Anterior cingulate cortex (tissue), 58 donors: Measurements from ENCODE around the gene NPAS3.
A peak's percentile ranks its signal among the peaks of the same experiment; 100 is the strongest.
"Not testable (repeated sequence)": the region's sequence is repeated elsewhere in the genome, so short reads cannot be mapped to it uniquely, and the experiment has no call there.

Source experiments
- DNase-seq, 58 donors: peaks; one replicate each; lab custom pipeline; 2025; lab: John Stamatoyannopoulos, UW

NPAS3 gene

GRCh38 chr14:33062881-33063280 lies 124.2 kb downstream of the NPAS3 start:
- no peak for DNase-seq

- DNase-seq: no peak
Observed at GRCh38 chr14:33063521-33063920, 124.8 kb downstream of the NPAS3 start.

DNA sequence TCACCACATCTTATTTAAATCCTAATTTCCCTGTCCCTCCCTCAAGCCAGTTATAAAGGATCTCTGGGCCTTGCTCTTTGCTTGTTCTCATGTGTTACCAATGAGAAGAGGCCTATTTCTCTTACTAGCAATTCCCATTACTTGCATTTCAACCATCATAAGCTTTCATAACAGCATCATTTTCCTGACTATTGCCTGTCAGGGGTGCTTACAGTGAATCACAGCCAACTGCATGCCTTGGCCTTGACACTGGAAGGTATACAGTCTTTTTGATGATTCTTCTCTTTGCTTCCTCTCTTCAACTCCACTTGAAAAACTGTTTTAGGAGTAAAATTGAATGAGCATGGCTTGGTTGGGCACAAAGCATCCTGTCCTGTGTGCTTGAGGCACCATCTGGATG lies 127.0 kb downstream of the NPAS3 start:
- no peak for DNase-seq

- DNase-seq: no peak
Observed at GRCh38 chr14:33068040-33068439, 129.4 kb downstream of the NPAS3 start.

DNA sequence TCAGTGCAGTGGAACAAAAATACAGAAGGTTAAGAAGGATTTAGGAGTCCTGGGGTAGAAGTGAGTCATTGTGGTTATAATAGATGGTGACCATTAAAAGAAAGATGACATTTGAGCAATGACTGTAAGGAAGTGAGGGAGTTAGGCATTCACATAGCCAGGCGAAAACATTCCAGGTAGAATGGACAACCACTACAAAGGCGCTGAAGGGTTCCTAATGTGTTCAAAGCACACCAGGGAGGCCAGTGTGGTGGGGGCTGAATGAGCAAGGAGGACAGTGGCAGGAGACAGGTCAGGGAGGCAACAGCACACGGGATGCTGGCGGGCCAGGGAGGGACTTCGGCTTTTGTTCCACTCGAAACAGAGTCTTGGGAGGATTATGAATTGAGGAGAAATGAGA lies 129.9 kb downstream of the NPAS3 start:
- no peak for DNase-seq

DNA sequence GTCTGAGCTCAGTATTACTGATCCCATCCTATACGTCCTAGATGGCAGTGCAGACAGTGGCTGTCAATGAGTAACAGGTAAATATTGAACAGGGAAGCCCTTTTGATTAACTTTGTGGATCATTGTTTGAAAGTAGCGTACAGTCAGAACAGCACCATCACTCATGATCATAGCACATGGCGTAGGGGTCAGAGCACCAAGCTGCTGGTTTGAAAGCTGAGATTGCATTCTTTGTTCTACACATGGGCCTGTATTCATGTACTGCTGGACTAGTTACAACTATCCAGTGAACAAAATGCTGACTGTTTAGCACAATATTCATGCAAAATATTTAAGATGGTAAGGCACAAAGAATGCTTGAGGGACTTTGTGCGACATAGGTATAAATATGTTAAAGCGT lies 131.8 kb downstream of the NPAS3 start:
- peak in 7 of 58 donors; percentile 2 to 13 (median 3) for DNase-seq

DNA sequence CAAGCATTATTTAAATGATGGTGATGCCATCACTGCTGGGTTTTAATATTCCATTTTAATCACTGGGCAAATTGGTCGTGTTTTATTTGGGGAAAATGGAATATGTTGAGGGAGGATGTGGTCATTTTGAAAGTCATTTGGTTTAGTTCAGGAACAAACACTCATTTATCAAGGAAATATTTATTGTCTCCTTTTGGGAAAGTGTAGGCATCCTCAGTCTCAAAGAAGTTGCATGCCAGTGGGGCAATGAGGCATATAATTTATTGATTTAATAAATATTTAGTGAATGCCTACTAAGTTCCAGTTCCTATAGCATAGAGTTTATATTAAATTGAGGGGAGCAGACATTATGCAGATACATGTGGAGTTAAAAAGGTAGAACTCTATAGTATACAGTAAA lies 134.3 kb downstream of the NPAS3 start:
- no peak for DNase-seq

GRCh38 chr14:33081259-33081658 lies 142.6 kb downstream of the NPAS3 start:
- peak in 1 of 58 donors; percentile 4 for DNase-seq

DNA sequence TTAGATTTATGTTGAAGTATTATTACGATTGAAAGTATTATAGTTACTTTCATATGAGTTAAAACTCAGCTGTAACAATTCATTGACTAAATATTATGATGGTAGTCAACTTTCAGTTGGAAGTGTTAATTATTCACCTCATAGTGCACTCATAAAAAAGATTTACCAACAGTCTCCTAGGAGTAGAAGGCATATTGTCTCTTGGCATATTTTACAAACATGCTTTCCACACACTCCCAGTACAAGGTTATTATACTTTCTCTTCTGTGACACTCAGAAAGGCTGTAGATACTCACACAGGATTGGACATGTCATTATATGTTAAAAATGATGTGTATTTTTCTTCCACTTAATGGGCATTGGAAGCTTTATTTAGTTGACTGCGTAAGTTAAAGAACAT lies 147.1 kb downstream of the NPAS3 start:
- no peak for DNase-seq

GRCh38 chr14:33088274-33088673 lies 149.6 kb downstream of the NPAS3 start:
- DNase-seq: not testable (repeated sequence)

GRCh38 chr14:33098016-33098415 lies 159.3 kb downstream of the NPAS3 start:
- DNase-seq: no peak

- no peak for DNase-seq
Observed at GRCh38 chr14:33103489-33103888, 164.8 kb downstream of the NPAS3 start.

GRCh38 chr14:33103966-33104365 lies 165.3 kb downstream of the NPAS3 start:
- no peak for DNase-seq

- DNase-seq: peak in 1 of 58 donors; percentile 16
Observed at GRCh38 chr14:33110737-33111443, 172.2 kb downstream of the NPAS3 start.

- no peak for DNase-seq
Observed at GRCh38 chr14:33114331-33114730, 175.7 kb downstream of the NPAS3 start.

DNA sequence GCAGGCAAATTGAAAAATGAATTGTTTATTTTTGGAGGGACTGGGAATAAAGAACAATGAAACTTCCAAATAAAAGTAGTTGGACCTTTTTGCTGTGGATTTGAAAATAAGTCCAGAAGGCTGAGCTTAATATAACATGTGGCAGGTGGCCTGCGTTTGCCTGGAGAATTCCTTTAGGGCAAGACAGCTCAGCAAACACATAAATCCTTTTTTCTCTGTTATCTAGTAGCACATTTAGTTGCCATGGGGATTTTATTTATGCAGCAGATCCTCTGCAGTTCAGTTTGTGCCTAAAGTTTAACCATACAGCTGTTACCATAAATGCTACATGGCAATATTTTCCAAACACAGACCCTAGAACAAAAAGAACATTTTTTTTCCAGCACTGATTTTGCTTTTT lies 180.0 kb downstream of the NPAS3 start:
- DNase-seq: peak in 5 of 58 donors; percentile 1 to 18 (median 8)

DNA sequence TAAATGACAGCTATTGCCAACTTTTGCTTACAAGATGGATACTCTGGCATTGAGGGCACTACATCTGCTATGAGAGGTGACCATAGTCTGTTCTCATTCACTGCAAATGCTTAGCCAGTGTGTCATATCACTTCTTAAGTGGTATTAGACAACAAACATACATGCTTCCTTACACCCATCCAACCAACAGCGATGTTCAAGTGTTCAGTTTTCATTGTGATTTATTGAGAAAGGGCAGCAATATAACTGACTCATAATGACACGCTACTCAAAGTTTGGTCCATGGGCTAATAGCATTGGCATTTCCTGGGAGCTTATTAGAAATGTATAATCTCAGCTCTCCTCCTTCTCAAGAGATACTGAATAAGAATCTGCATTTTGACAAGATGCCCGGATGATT lies 181.7 kb downstream of the NPAS3 start:
- DNase-seq: no peak

GRCh38 chr14:33120966-33121365 lies 182.3 kb downstream of the NPAS3 start:
- DNase-seq: no peak

GRCh38 chr14:33123281-33123680 lies 184.6 kb downstream of the NPAS3 start:
- no peak for DNase-seq

GRCh38 chr14:33126433-33126832 lies 187.8 kb downstream of the NPAS3 start:
- DNase-seq: no peak

GRCh38 chr14:33127531-33127930 lies 188.9 kb downstream of the NPAS3 start:
- DNase-seq: no peak

- no peak for DNase-seq
Observed at GRCh38 chr14:33131801-33132200, 193.1 kb downstream of the NPAS3 start.

DNA sequence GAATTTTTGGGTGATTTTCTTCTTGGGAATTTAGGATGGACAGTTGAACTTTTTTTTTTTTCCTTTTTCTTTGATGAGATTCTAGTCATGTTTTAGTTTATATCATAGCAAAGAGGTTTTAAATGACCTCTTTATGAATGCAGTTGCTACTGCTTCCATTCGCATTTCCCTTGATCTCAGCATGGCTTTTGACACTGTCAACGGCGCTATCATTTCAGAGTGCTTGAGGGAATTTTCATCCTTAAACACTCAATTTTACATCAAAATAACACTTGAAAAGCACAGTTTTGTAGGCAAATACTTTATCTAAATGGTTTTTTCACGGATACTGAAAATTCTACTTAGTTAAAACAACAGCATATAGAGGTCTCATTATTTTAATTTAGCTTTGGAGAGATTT lies 195.5 kb downstream of the NPAS3 start:
- no peak for DNase-seq
